Mesenchymal stem cell (in vitro differentiated cells and primary cell): ENCODE results near the gene SLC26A4.

Experiments used
- DNase-seq: peaks from one replicate; pipeline ENCODE4 v3.0.0-alpha.2; 2013
- H2AFZ ChIP-seq: one replicate; pipeline ENCODE4 v1.6.1; 2013; ENCODE audit warnings: low read depth, mild to moderate bottlenecking, control low read depth, inconsistent platforms, low read length, moderate library complexity
- H2AK5ac ChIP-seq: 2 replicates; pipeline ENCODE4 v1.6.1; 2013; ENCODE audit warnings: low read length, moderate library complexity, mild to moderate bottlenecking, inconsistent platforms; ENCODE audit not compliant: severe bottlenecking
- H2BK120ac ChIP-seq: one replicate; pipeline ENCODE4 v1.6.1; 2013; ENCODE audit warnings: low read depth, mild to moderate bottlenecking, inconsistent platforms, low read length, moderate library complexity
- H2BK12ac ChIP-seq, 2 experiments: one replicate each; pipeline ENCODE4 v1.6.1; 2013; ENCODE audit warnings: inconsistent platforms in 2 of 2, low read length in 2 of 2, mild to moderate bottlenecking in 2 of 2, moderate library complexity in 2 of 2, control low read depth in 1 of 2
- H2BK15ac ChIP-seq: one replicate; pipeline ENCODE4 v1.6.1; 2013; ENCODE audit warnings: mild to moderate bottlenecking, low read depth, inconsistent platforms; ENCODE audit not compliant: poor library complexity, severe bottlenecking
- H2BK5ac ChIP-seq: 2 replicates; pipeline ENCODE4 v1.6.1; 2013; ENCODE audit warnings: low read depth, mild to moderate bottlenecking, low read length, control low read depth, inconsistent platforms; ENCODE audit not compliant: poor library complexity, severe bottlenecking
- H3K14ac ChIP-seq, 2 experiments: one replicate each; pipeline ENCODE4 v1.6.1; 2013; ENCODE audit warnings: inconsistent platforms in 2 of 2, low read length in 2 of 2, control low read depth in 1 of 2, mild to moderate bottlenecking in 1 of 2, moderate library complexity in 1 of 2
- H3K18ac ChIP-seq, 2 experiments: one replicate each; pipeline ENCODE4 v1.6.1; 2013; ENCODE audit warnings: inconsistent platforms in 2 of 2, low read length in 2 of 2, control low read depth in 1 of 2, low read depth in 1 of 2, mild to moderate bottlenecking in 1 of 2
- H3K23ac ChIP-seq, 2 experiments: one replicate each; pipeline ENCODE4 v1.6.1; 2013; ENCODE audit warnings: inconsistent platforms in 2 of 2, low read length in 2 of 2, mild to moderate bottlenecking in 2 of 2, moderate library complexity in 2 of 2, control low read depth in 1 of 2
- H3K27ac ChIP-seq: 2 replicates; pipeline ENCODE4 v1.5.1; 2013; ENCODE audit warnings: mild to moderate bottlenecking, moderate library complexity, low read length, control low read depth, inconsistent platforms; ENCODE audit not compliant: poor library complexity, severe bottlenecking
- H3K27me3 ChIP-seq, 2 experiments: 2 replicates each; pipeline versions ENCODE4 v1.6.1 to v1.7.0; 2013; ENCODE audit warnings: low read length in 2 of 2, mild to moderate bottlenecking in 2 of 2, moderate library complexity in 2 of 2, control low read depth in 1 of 2, inconsistent platforms in 1 of 2; ENCODE audit not compliant: control insufficient read depth in 1 of 2, insufficient read depth in 1 of 2
- H3K36me3 ChIP-seq, 2 experiments: 2 replicates each; pipeline versions ENCODE4 v1.6.1 to v1.7.0; 2013; ENCODE audit warnings: low read length in 2 of 2, control low read depth in 1 of 2, inconsistent platforms in 1 of 2, low read depth in 1 of 2, mild to moderate bottlenecking in 1 of 2; ENCODE audit not compliant: insufficient read depth in 2 of 2, control insufficient read depth in 1 of 2
- H3K4ac ChIP-seq, 2 experiments: one replicate each; pipeline ENCODE4 v1.6.1; 2013; ENCODE audit warnings: inconsistent platforms in 2 of 2, low read length in 2 of 2, mild to moderate bottlenecking in 2 of 2, moderate library complexity in 2 of 2, control low read depth in 1 of 2, low read depth in 1 of 2
- H3K4me1 ChIP-seq: 2 replicates; pipeline ENCODE4 v1.6.1; 2013; ENCODE audit warnings: low read depth, low read length, control low read depth; ENCODE audit not compliant: control insufficient read depth, insufficient read depth
- H3K4me2 ChIP-seq: 2 replicates; pipeline ENCODE4 v1.6.1; 2013; ENCODE audit warnings: low read length, mild to moderate bottlenecking, inconsistent platforms; ENCODE audit not compliant: poor library complexity, severe bottlenecking
- H3K4me3 ChIP-seq, 2 experiments: 2 replicates each; pipeline versions ENCODE4 v1.5.1 to v1.7.0; 2013; ENCODE audit warnings: low read length in 2 of 2, mild to moderate bottlenecking in 2 of 2, control low read depth in 1 of 2, low read depth in 1 of 2; ENCODE audit not compliant: insufficient read depth in 1 of 2
- H3K79me1 ChIP-seq: replicated peaks from 2 replicates; pipeline ENCODE4 v1.6.1; 2013; ENCODE audit warnings: mild to moderate bottlenecking, control low read depth, low read length, inconsistent platforms; ENCODE audit not compliant: poor library complexity, severe bottlenecking
- H3K9ac ChIP-seq: 2 replicates; pipeline ENCODE4 v1.7.0; 2013; ENCODE audit warnings: mild to moderate bottlenecking, low read length, moderate library complexity
- H3K9me3 ChIP-seq: 2 replicates; pipeline ENCODE4 v1.7.0; 2013; ENCODE audit warnings: mild to moderate bottlenecking, low read length; ENCODE audit not compliant: control insufficient read depth
- H4K8ac ChIP-seq: one replicate; pipeline ENCODE4 v1.6.1; 2013; ENCODE audit warnings: inconsistent platforms, mild to moderate bottlenecking, low read length, moderate library complexity
- H4K91ac ChIP-seq: one replicate; pipeline ENCODE4 v1.6.1; 2013; ENCODE audit warnings: mild to moderate bottlenecking, low read length, inconsistent platforms
- WGBS: methylation state at CpG from one replicate; pipeline ENCODE4 v1.1.7; 2013; ENCODE audit warnings: mixed read lengths; 5-methylcytosine and 5-hydroxymethylcytosine counted together

The SLC26A4 gene

GRCh38 chr7:107712025-107712424 lies 51.4 kb downstream of the SLC26A4 start:
- no peak overlapping the region for H3K4me3 ChIP-seq
- H3K4me2 ChIP-seq, result no peak overlapping the region
- no peaks in the 10 kb centered on the region for H3K36me3 ChIP-seq
- no peak overlapping the region for H2AK5ac ChIP-seq
- no peak overlapping the region for H3K9ac ChIP-seq
- no peak overlapping the region for H2BK120ac ChIP-seq
- 80% methylated on average over 1 of the region's 1 CpG for WGBS
- peaks cover 1% of the 10 kb centered on the region for H3K4me1 ChIP-seq
- H4K91ac ChIP-seq, result no peak overlapping the region
- no peak overlapping the region for H2BK15ac ChIP-seq
- no peak overlapping the region for H3K18ac ChIP-seq
- no peak overlapping the region for H2BK5ac ChIP-seq
- no peaks in the 10 kb centered on the region for H3K79me1 ChIP-seq
- no peak overlapping the region for H3K14ac ChIP-seq
- H4K8ac ChIP-seq, result no peak overlapping the region
- H3K27ac ChIP-seq, result no peak overlapping the region
- H3K23ac ChIP-seq, result no peak overlapping the region
- no peak for DNase-seq
- no peak overlapping the region for H3K4ac ChIP-seq
- no peak overlapping the region for H2AFZ ChIP-seq
- no peaks in the 10 kb centered on the region for H3K9me3 ChIP-seq
- no peak overlapping the region for H2BK12ac ChIP-seq
- no peaks in the 10 kb centered on the region for H3K27me3 ChIP-seq

GRCh38 chr7:107712896-107713295 lies 52.3 kb downstream of the SLC26A4 start:
- H3K18ac ChIP-seq, result no peak overlapping the region
- no peaks in the 10 kb centered on the region for H3K36me3 ChIP-seq
- H3K27me3 ChIP-seq, result no peaks in the 10 kb centered on the region
- no peak overlapping the region for H3K23ac ChIP-seq
- H3K4me2 ChIP-seq, result no peak overlapping the region
- H3K4ac ChIP-seq, result no peak overlapping the region
- peaks cover 1% of the 10 kb centered on the region for H3K4me1 ChIP-seq
- no peak overlapping the region for H2BK15ac ChIP-seq
- no peak overlapping the region for H3K9ac ChIP-seq
- no peak overlapping the region for H2BK12ac ChIP-seq
- no peak overlapping the region for H2BK5ac ChIP-seq
- no peak overlapping the region for H2AK5ac ChIP-seq
- DNase-seq, result no peak
- 89% methylated on average over 1 of the region's 1 CpG for WGBS
- H2BK120ac ChIP-seq, result no peak overlapping the region
- H4K8ac ChIP-seq, result no peak overlapping the region
- H4K91ac ChIP-seq, result no peak overlapping the region
- no peaks in the 10 kb centered on the region for H3K79me1 ChIP-seq
- H3K14ac ChIP-seq, result no peak overlapping the region
- no peak overlapping the region for H3K4me3 ChIP-seq
- no peak overlapping the region for H3K27ac ChIP-seq
- H3K9me3 ChIP-seq, result no peaks in the 10 kb centered on the region
- no peak overlapping the region for H2AFZ ChIP-seq

- Histone ChIP-seq H2BK5ac (no peak overlapping the region), H2AK5ac (no peak overlapping the region), H3K23ac (no peak overlapping the region), H3K27ac (no peak overlapping the region), H2BK120ac (no peak overlapping the region), H4K8ac (no peak overlapping the region), H3K9me3 (no peaks in the 10 kb centered on the region), H2AFZ (no peak overlapping the region), H3K18ac (no peak overlapping the region), H3K4me3 (no peak overlapping the region), H3K36me3 (no peaks in the 10 kb centered on the region), H3K4me1 (peaks cover 1% of the 10 kb centered on the region), H3K27me3 (peaks cover 0 to 3% of the 10 kb centered on the region in 2 experiments), H2BK15ac (no peak overlapping the region), H2BK12ac (no peak overlapping the region), H3K4ac (no peak overlapping the region), H3K79me1 (no peaks in the 10 kb centered on the region), H3K14ac (no peak overlapping the region), H3K9ac (no peak overlapping the region), H3K4me2 (no peak overlapping the region), H4K91ac (no peak overlapping the region)
- no peak for DNase-seq
- 91% methylated on average over 6 of the region's 6 CpGs for WGBS
Measured at GRCh38 chr7:107715531-107715930, 54.9 kb downstream of the SLC26A4 start.

- H2BK5ac ChIP-seq, result no peak overlapping the region
- no peak overlapping the region for H2BK120ac ChIP-seq
- no peak overlapping the region for H3K4me3 ChIP-seq
- H3K79me1 ChIP-seq, result no peaks in the 10 kb centered on the region
- H3K4me1 ChIP-seq, result peaks cover 1% of the 10 kb centered on the region
- H2AFZ ChIP-seq, result no peak overlapping the region
- H3K36me3 ChIP-seq, result no peaks in the 10 kb centered on the region
- H2AK5ac ChIP-seq, result no peak overlapping the region
- H3K14ac ChIP-seq, result no peak overlapping the region
- no peak overlapping the region for H4K8ac ChIP-seq
- no peak overlapping the region for H4K91ac ChIP-seq
- peaks cover 0 to 6% of the 10 kb centered on the region in 2 experiments for H3K27me3 ChIP-seq
- no peak overlapping the region for H3K18ac ChIP-seq
- 78% methylated on average over 3 of the region's 4 CpGs for WGBS
- no peak overlapping the region for H2BK15ac ChIP-seq
- no peaks in the 10 kb centered on the region for H3K9me3 ChIP-seq
- no peak for DNase-seq
- H3K27ac ChIP-seq, result no peak overlapping the region
- H3K4ac ChIP-seq, result no peak overlapping the region
- H3K23ac ChIP-seq, result no peak overlapping the region
- H3K9ac ChIP-seq, result no peak overlapping the region
- H3K4me2 ChIP-seq, result no peak overlapping the region
- no peak overlapping the region for H2BK12ac ChIP-seq
Measured at GRCh38 chr7:107718456-107719193, 58.0 kb downstream of the SLC26A4 start.
